Activated CD4-positive, CD25-positive, alpha-beta regulatory T cell treated with anti-CD3 and anti-CD28 coated beads, Interleukin-2, amount 50 U/mL, for 16 hours (primary cell): ENCODE data around the gene MGMT.

Experiments
- DNase-seq: peaks from one replicate; pipeline ENCODE4 v3.0.0-alpha.2; 2020; ENCODE audit warnings: low read depth, low spot score

The MGMT gene

DNA sequence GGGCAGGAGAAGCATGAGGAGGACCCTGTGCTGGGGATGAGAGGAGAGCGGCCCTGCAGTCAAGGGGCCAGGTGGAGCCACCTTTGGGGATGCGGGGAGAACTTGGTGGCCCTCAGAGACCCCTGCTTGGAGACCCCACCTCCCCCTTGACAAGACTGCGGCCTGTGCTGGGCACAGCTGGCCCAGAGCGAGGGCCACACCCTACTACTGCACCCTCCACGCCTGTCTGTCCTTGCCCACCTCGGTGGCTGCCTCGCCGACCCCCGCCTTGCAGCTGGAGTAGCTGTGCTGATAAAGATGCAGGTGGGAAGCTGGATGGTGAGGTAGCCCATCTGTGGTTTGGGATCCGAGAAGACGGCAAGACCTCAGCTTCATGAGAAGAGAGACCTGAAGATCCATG is 186.8 kb downstream of the MGMT start:
- DNase-seq, result no peak

DNA sequence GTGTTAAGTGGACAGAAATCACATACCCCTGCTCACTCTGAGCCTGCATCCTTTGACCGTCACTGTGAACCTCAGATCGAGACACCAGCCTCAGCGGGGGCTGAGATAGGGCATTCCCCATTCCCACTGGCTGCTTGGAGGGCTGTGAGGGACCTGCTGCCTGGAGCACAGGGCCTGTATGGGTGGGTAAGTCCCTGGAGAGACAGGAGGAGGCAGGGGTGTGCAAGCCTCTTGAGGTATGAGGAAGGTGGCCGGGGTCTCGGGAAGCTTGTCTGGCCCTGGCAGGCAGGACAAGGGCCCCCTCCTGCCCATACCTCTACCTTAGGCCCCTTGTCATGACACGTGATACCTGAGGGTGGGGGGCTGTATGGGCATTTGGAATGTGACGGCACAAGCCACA is 187.4 kb downstream of the MGMT start:
- no peak for DNase-seq

DNA sequence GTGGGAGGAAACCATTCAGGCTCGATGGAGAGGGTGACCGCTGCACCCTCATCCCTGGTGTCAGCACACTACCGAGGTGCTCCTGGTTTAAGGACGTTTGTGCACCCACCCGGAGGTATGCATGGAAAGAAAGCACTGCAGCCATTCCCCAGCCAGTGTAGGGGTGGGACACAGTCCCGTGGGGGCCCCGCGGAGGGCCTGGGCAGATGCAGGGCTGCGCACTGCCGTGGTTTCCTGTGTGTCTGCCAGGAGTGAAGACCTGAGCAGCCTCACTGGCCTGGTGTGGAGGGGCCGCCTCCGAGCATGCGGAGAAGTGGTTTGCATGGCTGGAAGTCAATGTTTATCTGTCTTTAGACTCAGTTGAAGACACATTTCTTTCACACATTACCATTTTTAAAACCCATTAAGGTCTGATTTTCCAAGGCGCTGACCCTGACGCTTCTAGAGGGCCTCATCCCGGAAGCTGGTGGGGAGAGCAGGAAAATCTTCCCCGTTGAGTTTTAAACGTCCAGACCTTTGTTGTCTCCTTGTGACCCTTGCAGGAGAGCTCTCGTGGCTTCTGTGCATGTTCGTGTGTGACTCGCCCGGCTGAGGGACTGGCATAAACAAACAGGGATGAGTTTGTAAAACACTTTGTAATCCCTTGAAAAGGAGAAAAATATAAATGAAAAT is 188.1 kb downstream of the MGMT start:
- DNase-seq, result no peak

DNA sequence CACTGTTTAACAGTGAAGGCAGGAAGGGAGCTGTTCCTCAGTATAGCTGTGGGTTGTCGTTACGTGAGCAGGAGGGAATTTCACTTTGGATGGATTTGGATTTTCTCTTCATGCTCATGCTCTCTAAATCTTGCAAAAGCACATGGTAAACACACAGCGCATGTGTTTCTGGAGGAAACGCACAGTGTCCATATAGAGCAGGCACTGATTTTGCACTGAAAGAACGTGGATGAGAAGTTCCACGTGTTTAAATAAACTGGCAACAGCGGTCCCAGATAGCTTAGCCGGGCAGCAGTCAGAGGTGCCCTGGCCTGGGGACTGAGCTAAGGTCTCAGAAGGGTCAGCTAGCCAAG is 188.6 kb downstream of the MGMT start:
- DNase-seq, result no peak

DNA sequence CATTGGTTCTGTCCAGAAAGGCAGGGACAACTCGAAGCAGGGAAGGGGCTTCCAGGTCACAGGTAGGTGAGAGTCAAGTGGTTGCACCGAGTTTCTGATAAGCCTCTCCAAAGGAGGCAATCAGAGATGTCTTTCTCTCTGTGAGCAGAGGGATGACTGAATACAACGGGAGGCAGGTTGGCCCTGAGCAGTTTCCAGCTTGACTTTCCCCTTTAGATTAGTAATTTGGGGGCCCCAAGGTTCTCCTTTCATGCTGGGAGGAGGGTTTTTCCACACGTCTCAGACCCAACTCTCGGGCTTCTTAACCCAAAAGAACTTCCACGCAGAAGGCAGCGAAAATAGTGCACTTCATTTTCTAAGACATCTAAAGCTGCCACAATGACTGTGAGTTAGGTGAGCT is 189.6 kb downstream of the MGMT start:
- no peak for DNase-seq

DNA sequence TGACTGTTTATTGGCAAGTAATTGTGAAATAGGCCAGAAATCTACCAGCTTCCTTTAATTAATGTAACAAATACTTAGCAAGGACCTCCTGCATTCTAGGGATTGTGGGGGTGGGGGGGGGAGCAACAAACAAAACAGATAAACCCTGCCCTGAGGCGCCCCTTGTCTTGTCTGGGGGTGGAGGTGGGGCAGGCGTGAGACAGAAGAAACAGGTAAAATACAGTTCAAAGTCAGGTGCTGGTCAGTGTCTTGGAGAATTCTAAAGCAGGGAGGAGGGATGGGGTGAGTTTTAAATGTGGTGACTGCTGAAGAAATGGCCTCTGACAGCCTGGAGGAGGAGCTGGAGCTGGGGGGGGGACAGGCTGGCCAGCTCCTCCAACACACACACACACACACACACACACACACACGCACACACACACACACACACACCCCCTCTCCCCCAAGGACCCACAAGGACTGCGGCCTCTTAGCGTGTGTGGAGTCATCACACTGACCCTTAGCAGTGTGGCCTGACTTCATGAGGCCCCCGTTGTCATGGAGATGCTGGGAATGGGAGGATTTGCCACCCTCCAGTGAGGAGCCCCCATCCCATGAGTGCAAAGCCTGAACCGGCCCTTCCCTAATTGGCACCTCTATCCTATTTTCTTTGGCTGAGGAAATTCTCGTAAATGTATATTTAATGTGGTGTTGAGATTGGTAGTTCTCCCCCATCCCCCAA is 190.4 kb downstream of the MGMT start:
- DNase-seq, result no peak

DNA sequence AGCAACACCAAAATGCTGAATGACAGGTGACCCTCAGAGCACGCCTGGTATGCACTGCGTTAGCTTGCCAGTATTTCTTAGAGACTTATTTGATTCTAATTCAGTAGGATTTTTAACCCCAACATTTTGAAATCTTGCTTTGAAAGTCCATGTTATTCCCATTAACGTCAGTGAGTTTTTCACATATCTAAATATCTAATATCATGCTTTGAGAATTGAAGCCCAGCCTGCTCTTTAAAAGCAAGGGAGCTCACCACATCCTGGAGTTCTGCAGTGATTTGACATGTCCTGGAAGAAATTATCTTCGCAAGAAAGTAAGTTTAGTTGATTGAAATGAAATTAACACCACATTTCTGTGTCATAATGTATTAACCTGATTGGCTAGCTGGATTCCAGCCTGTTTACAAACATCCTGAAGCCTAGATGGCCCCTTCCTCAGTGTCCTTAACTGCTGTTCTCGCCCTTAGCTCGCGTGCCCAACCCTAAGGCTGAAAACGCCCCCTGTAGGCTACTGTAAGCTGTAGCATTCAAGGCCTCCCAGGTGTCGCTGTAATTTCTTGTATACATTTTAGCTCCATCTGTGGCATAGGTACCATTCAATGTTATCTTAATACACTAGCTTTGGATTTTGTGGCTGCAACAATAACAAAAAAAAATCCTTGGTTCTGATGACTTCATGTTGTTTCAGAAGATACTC is 191.5 kb downstream of the MGMT start:
- DNase-seq, result no peak

DNA sequence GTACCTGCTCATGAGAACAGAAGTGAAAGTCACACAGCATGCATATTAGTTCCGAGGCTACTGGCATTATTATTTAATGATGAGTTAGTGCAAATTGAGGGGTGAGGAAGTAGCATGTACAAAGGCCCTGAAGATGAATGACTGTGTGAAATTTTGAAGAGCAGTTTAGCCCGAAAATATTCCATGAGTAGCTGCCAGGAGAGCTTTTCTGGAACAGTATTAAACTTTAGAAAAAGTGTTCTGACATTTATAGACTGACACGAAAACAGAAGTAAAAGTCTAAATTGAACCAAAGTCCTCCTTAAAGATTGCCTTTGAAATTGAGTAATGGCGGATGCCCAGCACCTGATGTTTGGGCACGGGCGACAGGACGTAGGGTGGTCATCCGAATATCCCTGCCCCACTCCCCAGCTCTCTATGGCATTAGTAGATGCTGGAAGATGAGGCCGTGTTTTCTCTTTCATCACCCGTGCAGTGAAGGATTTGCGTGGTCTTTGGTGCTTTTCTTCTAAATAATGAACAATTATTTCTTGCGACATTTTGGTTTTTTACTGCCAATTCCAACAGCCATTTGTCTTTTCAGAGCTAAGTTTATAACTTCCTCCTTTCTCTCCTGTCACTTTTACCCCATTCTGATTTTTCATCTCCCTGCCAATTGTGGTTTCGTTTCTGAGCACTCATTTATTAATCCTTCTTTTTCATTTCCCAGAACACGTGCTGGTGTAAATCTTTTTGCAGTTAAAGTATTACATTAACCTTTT is 192.6 kb downstream of the MGMT start:
- DNase-seq, result no peak

DNA sequence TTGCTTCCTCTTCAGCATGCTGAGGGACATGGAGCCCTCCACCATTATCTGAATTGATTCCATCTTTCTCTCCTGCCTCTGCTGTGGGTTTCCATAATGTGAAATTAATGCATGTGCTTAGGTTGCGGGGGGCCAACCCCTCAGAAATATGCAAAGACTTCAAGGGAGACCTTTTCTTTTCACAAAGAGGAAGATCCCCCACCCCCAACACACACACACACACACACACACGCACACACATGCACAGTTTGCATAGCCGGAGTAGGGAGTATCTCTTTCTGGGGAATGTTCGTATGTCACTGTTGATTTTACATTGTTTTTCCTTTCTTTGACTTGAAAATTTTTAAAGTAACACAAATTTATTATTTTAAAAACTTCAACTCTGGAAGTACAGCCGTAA is 193.5 kb downstream of the MGMT start:
- DNase-seq, result no peak

DNA sequence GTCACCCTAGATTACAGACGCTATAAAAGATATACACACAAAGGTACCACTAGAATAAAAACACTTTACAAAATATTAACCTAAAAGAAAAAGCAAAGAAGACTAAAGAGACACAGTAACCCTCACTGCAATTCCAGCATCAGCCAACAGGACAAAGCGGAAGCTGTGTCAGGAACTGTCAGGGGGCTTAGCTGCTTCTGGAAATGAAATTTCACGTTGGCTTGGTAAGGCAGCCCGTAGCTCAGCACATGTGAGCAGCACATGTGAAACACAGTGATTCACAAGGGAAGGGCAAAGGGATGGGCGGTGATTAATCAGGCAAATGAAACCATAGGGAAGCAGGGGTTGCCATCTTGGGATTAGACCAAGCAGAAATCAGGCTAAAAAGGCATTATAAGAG is 195.4 kb downstream of the MGMT start:
- DNase-seq, result no peak

DNA sequence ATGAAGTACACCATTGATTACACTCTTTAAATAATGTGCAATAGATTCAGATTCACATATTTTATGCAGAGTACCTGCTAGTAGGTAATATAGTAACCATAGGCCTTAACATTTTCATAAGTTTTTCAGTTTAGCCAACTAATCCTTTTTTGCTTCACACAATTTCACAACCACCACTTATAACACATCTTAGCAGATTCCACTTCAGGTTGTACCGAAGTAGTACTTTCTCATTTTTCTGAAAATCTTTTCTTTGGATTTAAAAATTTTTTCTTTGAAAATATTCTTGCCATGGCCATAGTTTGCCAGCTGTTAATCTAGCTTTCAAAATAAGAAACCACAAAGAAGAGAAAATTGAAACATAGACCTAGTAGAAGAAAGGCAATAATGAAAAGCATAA is 203.1 kb downstream of the MGMT start:
- DNase-seq, result no peak

DNA sequence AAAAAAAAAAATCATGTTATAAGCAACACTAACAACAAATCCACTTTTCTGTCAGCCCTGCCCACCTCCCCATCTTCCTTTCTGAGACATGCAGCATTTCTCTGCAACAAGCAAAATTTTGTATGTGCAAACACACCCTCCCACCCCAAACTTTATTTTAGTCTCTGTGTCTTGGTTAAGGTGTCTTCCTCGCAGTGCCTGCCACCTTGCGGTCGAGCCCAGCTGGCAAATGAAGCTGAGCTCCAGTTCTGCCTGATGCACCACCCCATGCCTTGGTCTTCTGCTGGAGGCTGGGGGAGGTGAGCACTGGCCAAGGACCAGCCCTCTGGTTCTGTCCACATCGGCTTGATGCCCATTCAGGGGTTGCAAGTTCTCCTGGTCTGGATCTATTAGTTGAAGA is 206.3 kb downstream of the MGMT start:
- no peak for DNase-seq

DNA sequence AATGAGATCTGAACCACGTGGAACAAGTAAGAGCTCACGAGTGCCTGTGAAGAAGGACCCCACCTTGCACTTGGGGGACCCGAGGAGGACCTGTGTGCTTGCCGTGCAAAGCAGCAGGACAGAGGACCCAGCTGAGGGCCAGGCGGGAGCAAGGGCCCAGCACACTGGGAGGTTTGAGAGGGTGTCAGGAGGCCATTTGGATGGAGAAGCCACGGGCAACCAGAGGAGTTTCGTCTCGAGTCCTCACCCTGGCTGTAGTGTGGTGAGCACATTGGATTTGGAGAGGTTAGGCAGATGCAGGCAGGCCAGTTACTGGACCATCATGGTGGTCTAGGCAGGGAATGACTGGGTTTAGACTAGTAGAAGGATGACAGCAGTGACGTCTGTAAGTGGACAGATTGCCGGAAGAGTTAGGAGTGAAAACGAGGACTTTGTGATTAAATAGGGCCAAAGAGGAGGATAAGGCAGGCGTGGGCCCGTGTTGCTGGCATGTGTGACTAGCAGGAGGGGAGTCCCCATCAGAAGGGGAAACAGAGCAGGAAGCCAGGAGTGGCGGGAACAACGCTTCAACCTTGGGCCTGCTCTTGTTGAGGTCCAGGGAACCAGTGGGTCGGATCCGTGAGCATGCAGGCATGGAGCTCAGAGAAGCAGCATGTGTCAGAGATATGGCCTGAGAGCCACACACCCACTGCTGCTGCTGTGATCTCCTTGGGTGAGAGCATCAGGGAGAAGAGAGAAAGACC is 208.2 kb downstream of the MGMT start:
- no peak for DNase-seq

DNA sequence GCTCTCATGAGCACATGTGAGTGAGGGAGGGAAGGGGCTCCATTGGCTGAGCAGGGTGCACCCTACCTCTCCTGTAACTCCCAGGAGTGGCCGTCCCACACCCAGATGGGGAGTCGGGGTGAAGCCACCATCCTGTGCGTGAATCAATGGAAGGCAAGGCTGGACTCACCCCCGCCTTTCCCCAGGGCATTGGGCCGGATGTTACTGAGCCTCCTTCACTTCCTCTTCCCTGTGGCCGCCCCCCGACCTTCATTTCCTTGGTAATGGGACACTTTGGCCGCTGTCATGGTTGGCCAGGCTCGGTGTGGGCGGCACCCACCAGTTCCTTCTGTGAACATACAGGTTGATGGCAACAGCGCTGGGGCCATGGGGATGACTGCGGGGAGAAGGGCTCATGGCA is 209.0 kb downstream of the MGMT start:
- DNase-seq, result no peak

DNA sequence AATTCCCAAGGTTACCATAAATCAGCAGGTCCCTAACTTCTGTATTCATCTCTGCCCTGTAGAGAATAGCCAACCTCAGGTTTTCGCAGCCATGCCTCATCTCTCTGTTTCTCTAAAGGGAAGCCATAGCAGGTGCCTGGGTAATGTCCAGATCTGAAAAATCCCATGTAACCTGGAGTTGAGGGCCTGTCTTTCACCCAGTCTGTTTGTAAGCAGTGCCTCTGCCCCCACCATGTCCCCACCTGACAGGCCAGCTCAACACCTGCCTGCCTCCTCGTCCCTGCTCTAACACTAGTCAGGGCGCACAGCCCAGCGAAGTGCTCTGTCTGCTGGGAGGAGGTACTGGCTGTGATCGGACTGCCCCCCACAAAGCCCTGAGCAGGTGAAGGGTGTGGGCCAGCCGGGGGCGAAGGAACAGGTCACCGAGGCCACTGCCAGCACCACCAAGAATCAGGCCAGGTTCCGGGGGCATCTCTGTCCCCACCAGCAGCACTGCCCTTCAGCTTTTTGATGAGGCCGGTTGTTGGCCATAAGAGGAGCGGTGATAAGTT is 210.4 kb downstream of the MGMT start:
- no peak for DNase-seq

DNA sequence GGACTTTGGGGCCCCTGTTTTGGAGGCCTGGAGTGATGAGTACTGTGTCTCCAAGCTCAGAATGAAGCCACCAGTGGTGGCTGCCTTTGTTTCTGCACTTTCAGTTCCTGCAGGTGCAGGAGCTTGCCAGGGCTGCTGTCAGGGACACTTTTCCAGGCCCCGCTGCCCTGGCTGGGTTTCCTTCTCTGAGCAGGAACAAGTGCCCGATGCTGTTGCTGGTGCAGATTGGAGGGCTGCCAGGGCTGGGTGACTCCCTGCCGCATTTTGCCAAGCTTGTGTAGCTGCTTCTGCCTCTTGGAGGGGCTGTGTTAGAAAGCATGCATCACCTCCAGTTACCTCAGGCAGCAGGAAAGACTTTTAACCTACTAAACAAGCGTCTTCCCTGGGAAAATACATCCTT is 211.1 kb downstream of the MGMT start:
- DNase-seq, result no peak

DNA sequence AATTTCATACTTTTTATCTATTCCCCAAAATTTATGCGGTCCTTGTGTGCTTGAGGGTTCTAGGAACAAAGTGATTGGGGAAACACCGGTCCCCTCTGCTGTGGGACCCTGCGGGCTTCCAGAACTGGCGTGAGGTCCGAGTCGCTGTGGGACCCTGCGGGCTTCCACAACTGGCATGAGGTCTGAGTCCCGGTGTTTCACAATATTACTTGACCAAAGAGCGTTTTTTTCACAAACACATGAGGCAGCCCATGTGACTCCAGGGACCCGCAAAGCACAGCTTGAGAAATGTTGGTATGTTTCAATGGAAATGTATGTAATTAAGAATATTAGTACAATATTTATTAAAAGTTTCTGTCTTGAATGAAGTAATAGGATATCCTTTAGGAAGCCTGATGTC is 212.2 kb downstream of the MGMT start:
- no peak for DNase-seq

DNA sequence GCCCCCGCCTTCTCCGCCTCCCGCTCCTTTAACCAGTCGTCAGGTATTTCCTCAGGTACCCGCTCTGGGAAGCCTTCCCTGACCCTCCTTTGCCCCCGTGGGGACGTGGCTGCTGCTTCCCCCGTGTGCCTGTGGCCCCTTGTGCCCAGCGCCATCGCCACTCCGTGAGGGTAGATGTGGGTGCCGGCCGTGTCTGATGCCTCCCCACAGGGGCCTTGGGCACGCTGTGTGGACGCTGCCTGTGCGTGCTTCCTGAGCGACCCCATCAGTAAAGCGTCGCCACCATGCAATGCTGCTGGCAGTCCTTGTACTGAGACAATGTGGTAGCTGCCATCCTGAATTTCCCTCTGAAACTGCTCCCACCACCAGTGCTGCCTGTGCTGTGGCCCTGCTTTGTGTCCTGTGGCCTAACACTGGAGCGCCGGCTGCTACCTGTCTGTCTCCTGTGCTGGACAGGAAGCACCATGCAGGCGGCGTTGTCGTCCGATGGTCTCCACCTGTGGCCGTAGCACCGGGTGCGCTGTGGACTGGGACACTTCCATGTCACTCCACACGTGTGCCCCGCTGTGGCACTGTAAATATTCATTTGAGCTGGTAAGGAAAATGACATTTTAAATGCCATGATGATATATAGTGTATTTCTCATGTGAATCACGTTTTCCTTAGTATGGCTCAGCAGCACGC is 213.8 kb downstream of the MGMT start:
- no peak for DNase-seq

DNA sequence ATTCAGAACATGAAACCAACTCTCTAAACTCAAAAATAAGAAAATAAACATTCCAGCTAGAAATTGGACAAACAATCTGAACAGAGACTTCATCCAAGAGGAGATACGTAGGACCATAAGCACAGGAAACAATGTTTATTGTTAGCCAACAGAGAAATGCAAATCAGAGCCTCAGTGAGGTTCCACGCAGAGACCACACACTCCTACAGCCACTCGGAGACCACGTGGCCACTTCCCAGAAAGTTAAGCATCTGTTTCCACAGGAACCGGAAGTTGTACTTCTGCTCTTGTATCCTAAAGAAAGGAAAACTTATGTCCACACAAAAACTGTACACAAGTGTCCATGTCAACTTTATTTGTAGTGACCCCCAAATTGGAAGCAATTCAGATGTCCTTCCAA is 214.8 kb downstream of the MGMT start:
- DNase-seq, result no peak

DNA sequence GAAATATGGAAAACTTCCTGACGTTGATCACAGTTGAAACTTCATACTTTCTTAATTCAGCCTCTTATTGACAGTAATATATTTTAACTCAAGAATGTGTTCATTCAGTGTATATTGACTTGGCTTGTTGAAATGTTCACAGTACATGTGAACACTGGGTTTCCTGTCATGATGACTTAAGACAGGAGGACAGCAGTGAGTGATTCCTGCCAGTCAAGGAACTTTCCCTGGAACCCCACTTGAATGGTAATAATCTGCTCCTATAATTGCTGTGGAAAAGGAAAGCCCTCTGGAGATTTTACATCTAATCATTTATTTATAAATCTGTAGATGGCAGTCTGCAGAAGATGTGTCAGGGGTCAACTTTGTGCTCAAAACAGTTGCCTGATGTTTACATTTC is 216.5 kb downstream of the MGMT start:
- no peak for DNase-seq

DNA sequence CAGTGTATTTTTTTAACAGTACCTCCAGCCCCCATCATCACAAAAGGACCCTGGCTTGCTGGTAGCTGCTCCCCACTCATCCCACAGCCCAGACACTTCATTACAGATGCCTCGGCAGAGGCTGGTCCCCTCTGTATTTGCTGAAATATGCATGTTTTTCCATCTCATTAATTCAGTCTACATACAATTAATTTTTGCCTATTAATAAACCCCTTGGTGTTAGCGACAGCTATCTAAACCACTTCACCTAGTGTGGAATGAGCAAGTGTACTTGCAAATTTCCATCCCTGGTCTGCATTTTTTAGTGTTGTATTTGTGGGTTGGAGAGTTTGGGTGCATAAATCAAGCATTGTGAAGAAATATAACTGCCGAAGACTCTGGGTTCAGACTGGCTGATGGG is 216.9 kb downstream of the MGMT start:
- no peak for DNase-seq
